ENCODE results near the gene RHAG. TPM values are rescaled to one million over a fixed set of nuclear protein-coding genes. Genes with fewer than 3 reads are reported as not detected.
"Not testable (repeated sequence)": the region's sequence is repeated elsewhere in the genome, so short reads cannot be mapped to it uniquely, and the experiment has no call there.

RHAG gene
- total RNA-seq, 2 donors from 2014 or later: not detected

DNA sequence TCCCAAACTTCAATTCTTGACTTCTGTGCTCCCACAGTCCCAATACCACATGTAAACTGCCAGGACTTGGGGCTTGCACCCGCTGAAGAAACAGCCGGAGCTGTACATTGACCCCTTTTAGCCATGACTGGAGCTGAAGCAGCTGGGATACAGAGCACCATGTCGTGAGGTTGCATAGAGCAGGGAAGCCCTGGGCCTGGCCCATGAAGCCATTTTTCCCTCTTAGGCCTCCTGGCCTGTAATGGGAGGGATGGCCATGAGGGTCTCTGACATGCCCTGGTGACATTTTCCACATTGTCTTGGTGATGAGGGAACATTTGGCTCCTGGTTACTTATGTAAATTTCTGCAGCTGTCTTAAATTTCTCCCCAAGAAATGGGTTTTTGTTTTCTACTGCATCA lies 9.8 kb downstream of the RHAG start:
- Mint-ChIP-seq H3K9me3 (no peaks in the 10 kb centered on the region), H3K27ac (no peak overlapping the region), H3K4me3 (no peak overlapping the region), H3K27me3 (peaks cover 5% of the 10 kb centered on the region), H3K36me3 (ENCODE audit: low read depth) (no peaks in the 10 kb centered on the region), H3K4me1 (no peaks in the 10 kb centered on the region)
- ATAC-seq (replicated peaks): no peak

DNA sequence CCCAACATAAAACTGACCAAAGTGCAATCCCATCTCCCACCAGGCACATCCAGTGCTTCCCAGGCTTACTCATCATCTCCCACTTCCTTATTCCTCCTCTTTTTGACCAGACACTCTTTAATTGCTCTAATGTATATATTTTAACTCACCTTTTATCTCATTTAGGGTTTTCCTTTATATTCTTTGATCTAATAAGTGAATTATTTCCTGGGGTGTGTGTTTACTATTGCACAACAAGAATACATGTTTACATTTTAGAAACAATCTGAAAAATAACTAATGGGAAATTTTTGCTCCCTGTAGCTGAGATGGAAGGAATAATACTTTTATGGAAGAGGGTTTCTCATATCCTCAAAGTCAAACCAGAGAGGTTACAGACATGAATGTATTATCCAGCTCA lies 18.4 kb downstream of the RHAG start:
- Mint-ChIP-seq H3K4me1 (no peaks in the 10 kb centered on the region), H3K27me3 (peaks cover 4% of the 10 kb centered on the region), H3K36me3 (ENCODE audit: low read depth) (no peaks in the 10 kb centered on the region)

GRCh38 chr6:49614144-49614543 lies 22.5 kb downstream of the RHAG start:
- not testable (repeated sequence) for H3K36me3 Mint-ChIP-seq (ENCODE audit: low read depth); ATAC-seq (replicated peaks); H3K4me1 Mint-ChIP-seq; H3K27ac Mint-ChIP-seq; H3K9me3 Mint-ChIP-seq; H3K4me3 Mint-ChIP-seq
- peaks cover 10% of the 10 kb centered on the region for H3K27me3 Mint-ChIP-seq

More for the DNA sequence above, 18.4 kb downstream of the RHAG start:
- no peak for ATAC-seq (replicated peaks)
- no peak overlapping the region for H3K27ac Mint-ChIP-seq
- H3K9me3 Mint-ChIP-seq: no peaks in the 10 kb centered on the region
- H3K4me3 Mint-ChIP-seq: no peak overlapping the region

DNA sequence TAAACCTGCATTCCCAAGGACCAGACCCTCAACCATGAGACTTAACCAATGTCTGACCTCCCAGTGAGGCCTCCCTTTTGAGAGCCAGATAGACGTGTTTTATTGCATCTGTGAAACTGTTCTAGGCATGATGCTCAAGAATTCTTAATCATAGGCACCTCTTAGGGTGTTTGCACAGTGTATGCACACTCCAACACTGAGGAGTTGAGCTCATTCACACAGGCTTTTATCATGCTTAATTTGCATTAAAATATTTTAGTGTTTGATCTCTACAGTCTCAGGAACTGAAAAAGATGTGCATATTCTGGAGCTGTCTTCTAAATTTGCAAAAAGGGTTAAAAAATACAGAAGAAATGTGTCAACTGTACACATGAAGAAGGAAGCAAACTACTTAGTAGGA lies 27.4 kb downstream of the RHAG start:
- Mint-ChIP-seq H3K9me3 (no peaks in the 10 kb centered on the region), H3K27ac (no peak overlapping the region), H3K27me3 (peaks cover 12% of the 10 kb centered on the region), H3K4me1 (no peaks in the 10 kb centered on the region), H3K36me3 (ENCODE audit: low read depth) (no peaks in the 10 kb centered on the region), H3K4me3 (no peak overlapping the region)
- ATAC-seq (replicated peaks): no peak

DNA sequence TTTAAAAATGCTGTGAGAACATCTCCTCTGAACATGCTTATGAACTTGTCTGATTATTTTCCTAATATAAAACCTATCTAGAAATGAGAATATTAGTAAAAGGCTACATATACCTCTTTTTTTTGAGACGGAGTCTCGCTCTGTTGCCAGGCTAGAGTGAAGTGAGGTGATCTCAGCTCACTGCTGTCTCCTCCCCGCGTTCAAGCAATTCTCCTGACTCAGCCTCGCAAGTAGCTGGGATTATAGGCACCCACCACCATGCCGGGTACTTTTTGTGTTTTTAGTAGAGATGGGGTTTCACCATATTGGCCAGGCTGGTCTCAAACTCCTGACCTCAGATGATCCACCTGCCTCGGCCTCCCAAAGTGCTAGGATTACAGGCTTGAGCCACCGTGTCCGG lies 28.4 kb downstream of the RHAG start:
- ATAC-seq (replicated peaks); H3K9me3 Mint-ChIP-seq; H3K4me1 Mint-ChIP-seq; H3K4me3 Mint-ChIP-seq; H3K36me3 Mint-ChIP-seq (ENCODE audit: low read depth); H3K27ac Mint-ChIP-seq: not testable (repeated sequence)
- peaks cover 12% of the 10 kb centered on the region for H3K27me3 Mint-ChIP-seq

- no peak for ATAC-seq (replicated peaks)
- Mint-ChIP-seq H3K4me3 (no peak overlapping the region), H3K9me3 (no peaks in the 10 kb centered on the region), H3K27me3 (peaks cover 9% of the 10 kb centered on the region), H3K36me3 (ENCODE audit: low read depth) (no peaks in the 10 kb centered on the region), H3K27ac (no peak overlapping the region), H3K4me1 (no peaks in the 10 kb centered on the region)
These were observed 29.2 kb downstream of the RHAG start for GRCh38 chr6:49607391-49607982.

DNA sequence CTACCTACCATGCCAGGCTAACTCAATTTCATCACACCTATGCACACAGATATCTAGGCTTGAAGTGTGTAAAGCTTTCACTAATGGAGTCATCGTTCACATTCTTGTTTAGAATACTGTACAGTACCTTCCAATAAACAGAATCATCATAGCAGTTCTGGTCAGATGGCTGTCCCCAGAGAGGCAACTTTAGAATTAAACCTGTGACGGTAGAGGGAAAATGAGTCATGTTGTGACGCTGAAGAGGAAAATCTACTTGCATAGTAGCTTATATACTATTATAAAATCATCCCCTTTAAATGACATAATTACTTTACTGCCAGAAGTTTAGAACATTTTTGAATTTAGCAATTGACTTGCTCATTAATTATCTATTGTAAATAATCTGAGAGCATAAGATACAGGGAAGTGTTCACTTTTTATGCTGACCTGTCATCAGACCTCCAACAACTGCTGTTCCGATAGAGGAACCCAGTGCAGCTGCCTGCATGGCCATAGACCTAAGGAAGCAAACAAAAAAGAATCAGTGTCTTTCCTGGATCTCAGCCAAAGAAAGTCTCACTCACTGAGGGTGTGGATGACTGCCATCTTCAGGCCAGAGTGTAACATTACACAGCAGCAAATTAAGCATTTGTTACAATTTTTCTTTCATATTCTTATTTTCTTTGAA lies 29.8 kb downstream of the RHAG start:
- H3K36me3 Mint-ChIP-seq (ENCODE audit: low read depth): no peaks in the 10 kb centered on the region
- no peak overlapping the region for H3K4me3 Mint-ChIP-seq
- peaks cover 7% of the 10 kb centered on the region for H3K27me3 Mint-ChIP-seq
- H3K4me1 Mint-ChIP-seq: no peaks in the 10 kb centered on the region
- no peaks in the 10 kb centered on the region for H3K9me3 Mint-ChIP-seq
- ATAC-seq (replicated peaks): no peak
- no peak overlapping the region for H3K27ac Mint-ChIP-seq

- H3K27ac Mint-ChIP-seq; H3K27me3 Mint-ChIP-seq; H3K36me3 Mint-ChIP-seq (ENCODE audit: low read depth); H3K4me1 Mint-ChIP-seq; H3K4me3 Mint-ChIP-seq; H3K9me3 Mint-ChIP-seq; ATAC-seq (replicated peaks): not testable (repeated sequence)
These were observed 32.6 kb downstream of the RHAG start for GRCh38 chr6:49604080-49604479.

- not testable (repeated sequence) for H3K27ac Mint-ChIP-seq; ATAC-seq (replicated peaks); H3K9me3 Mint-ChIP-seq; H3K27me3 Mint-ChIP-seq; H3K36me3 Mint-ChIP-seq (ENCODE audit: low read depth); H3K4me3 Mint-ChIP-seq; H3K4me1 Mint-ChIP-seq
These were observed 49.4 kb downstream of the RHAG start for GRCh38 chr6:49587262-49587661.

DNA sequence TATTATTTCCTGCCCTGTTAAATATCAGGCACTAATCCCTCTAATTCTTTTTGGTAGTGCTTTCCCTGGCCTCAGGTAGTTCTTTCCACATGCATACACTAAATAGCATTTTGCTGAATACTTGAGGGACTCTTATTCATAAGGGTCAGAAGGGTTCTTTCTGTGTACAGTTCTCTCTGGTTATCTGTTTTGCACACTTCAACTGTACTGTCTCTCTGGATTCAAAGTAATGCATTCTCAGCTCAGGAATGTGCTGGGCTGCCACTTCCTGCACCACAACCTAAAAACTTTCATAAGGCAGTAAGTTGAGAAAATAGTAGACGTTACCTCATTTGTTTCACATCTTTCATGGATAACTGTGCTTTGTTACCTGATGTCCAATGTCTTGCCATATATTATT lies 54.1 kb downstream of the RHAG start:
- no peak overlapping the region for H3K27ac Mint-ChIP-seq
- no peak for ATAC-seq (replicated peaks)
- H3K36me3 Mint-ChIP-seq (ENCODE audit: low read depth): no peaks in the 10 kb centered on the region
- H3K4me1 Mint-ChIP-seq: no peaks in the 10 kb centered on the region
- H3K4me3 Mint-ChIP-seq: no peak overlapping the region
- no peaks in the 10 kb centered on the region for H3K9me3 Mint-ChIP-seq
- H3K27me3 Mint-ChIP-seq: peaks cover 3% of the 10 kb centered on the region

- Mint-ChIP-seq H3K27ac (no peak overlapping the region), H3K9me3 (no peaks in the 10 kb centered on the region), H3K36me3 (ENCODE audit: low read depth) (no peaks in the 10 kb centered on the region)
These were observed 57.0 kb downstream of the RHAG start for GRCh38 chr6:49579649-49580048.

GRCh38 chr6:49576618-49577017 lies 60.0 kb downstream of the RHAG start:
- peaks cover 3% of the 10 kb centered on the region for H3K27me3 Mint-ChIP-seq
- no peak for ATAC-seq (replicated peaks)
- no peak overlapping the region for H3K4me3 Mint-ChIP-seq

More at GRCh38 chr6:49579649-49580048, 57.0 kb downstream of the RHAG start:
- no peak for ATAC-seq (replicated peaks)
- no peaks in the 10 kb centered on the region for H3K4me1 Mint-ChIP-seq
- H3K27me3 Mint-ChIP-seq: peaks cover 3% of the 10 kb centered on the region
- H3K4me3 Mint-ChIP-seq: no peak overlapping the region

GRCh38 chr6:49570474-49571079 lies 66.1 kb downstream of the RHAG start:
- Mint-ChIP-seq H3K9me3 (no peaks in the 10 kb centered on the region), H3K36me3 (ENCODE audit: low read depth) (no peaks in the 10 kb centered on the region), H3K4me1 (no peaks in the 10 kb centered on the region), H3K4me3 (no peak overlapping the region), H3K27ac (no peak overlapping the region), H3K27me3 (peaks cover 4% of the 10 kb centered on the region)
- no peak for ATAC-seq (replicated peaks)

More at GRCh38 chr6:49576618-49577017, 60.0 kb downstream of the RHAG start:
- Mint-ChIP-seq H3K9me3 (no peaks in the 10 kb centered on the region), H3K27ac (no peak overlapping the region), H3K4me1 (no peaks in the 10 kb centered on the region), H3K36me3 (ENCODE audit: low read depth) (no peaks in the 10 kb centered on the region)

- ATAC-seq (replicated peaks): no peak
- H3K9me3 Mint-ChIP-seq: no peaks in the 10 kb centered on the region
- H3K36me3 Mint-ChIP-seq (ENCODE audit: low read depth): no peaks in the 10 kb centered on the region
- no peaks in the 10 kb centered on the region for H3K4me1 Mint-ChIP-seq
- peaks cover 7% of the 10 kb centered on the region for H3K27me3 Mint-ChIP-seq
- no peak overlapping the region for H3K4me3 Mint-ChIP-seq
- no peak overlapping the region for H3K27ac Mint-ChIP-seq
These were observed 70.8 kb downstream of the RHAG start for GRCh38 chr6:49565855-49566254.

- no peaks in the 10 kb centered on the region for H3K4me1 Mint-ChIP-seq
- no peak overlapping the region for H3K27ac Mint-ChIP-seq
- no peaks in the 10 kb centered on the region for H3K9me3 Mint-ChIP-seq
- no peaks in the 10 kb centered on the region for H3K36me3 Mint-ChIP-seq (ENCODE audit: low read depth)
- no peak for ATAC-seq (replicated peaks)
- peaks cover 7% of the 10 kb centered on the region for H3K27me3 Mint-ChIP-seq
- H3K4me3 Mint-ChIP-seq: no peak overlapping the region
These were observed 71.4 kb downstream of the RHAG start for GRCh38 chr6:49565261-49565660.

Measured in activated T-helper 17 cell treated with anti-CD3 and anti-CD28 coated beads, Interleukin-2, amount 50 U/mL, for 72 hours (primary cell).